Gastrocnemius medialis (tissue), 4 donors: Measurements from ENCODE around the gene UBE3C.

Experiments
- CTCF ChIP-seq, 5 experiments: fragments of 450-650 bp in 3 of 5; fragments of 200-600 bp in 2 of 5; sonication (generic) in 2 of 5; IDR thresholded peaks in 4 of 5; conservative IDR thresholded peaks in 1 of 5; 1 replicate in 4 of 5; 2 replicates in 1 of 5; pipeline ENCODE4 v1.5.1; 2016 to 2019; ENCODE audit warnings: antibody characterized with exemption in 5 of 5, mild to moderate bottlenecking in 3 of 5, moderate library complexity in 3 of 5
- POLR2A ChIP-seq, 2 donors: fragments of 450-650 bp; IDR thresholded peaks; one replicate each; pipeline ENCODE4 v1.6.1; 2017; ENCODE audit warnings: antibody characterized with exemption in 2 of 2, mild to moderate bottlenecking in 2 of 2, moderate library complexity in 2 of 2

- no peak for TF ChIP-seq CTCF (IDR thresholded peaks at IDR 0.05 in 4 of 5, conservative IDR thresholded peaks at IDR 0.05 in 1 of 5)
- TF ChIP-seq POLR2A (IDR thresholded peaks at IDR 0.05), result no peak
Measured at GRCh38 chr7:157113607-157114006, 25.1 kb upstream of the UBE3C start.
